ENCODE data around the gene CADPS. TPM values are rescaled to one million over a fixed set of nuclear protein-coding genes. Genes with fewer than 3 reads are reported as not detected.

CADPS gene
- polyA plus RNA-seq, 1 of the 3 experiments (the other 2 are of a cell fraction) = 5.8 TPM

DNA sequence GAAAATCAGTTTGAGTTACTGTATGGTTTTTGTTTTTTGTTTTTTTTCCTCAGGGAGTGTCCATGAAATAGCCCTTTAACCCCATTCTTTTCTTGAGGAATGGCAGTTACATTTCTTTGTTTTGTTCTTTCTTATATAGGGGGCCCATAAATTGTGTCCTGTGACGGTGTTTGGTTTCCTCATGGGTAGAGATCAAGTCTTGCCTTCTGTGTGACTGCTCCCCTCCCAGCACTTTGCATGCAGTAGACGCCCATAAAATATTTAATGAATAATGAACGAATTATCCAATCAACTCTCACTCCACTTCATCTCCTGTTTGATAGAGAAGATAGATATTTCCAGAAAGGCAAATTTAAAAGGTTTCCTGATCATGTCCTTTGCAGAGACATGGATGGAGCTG is 78.1 kb downstream of the CADPS start:
- ChIA-PET CTCF (no interaction called here), POLR2A (no interaction called here)
- Histone ChIP-seq H3K27ac (ENCODE audit: low read depth in 2 of 2, low read length in 1 of 2) (no peak overlapping the region), H3K79me2 (ENCODE audit: insufficient read depth) (no peaks in the 10 kb centered on the region), H3K4me3 (ENCODE audit: low read depth in 2 of 2, low read length in 1 of 2) (no peak overlapping the region), H3K27me3 (ENCODE audit: insufficient read depth) (no peaks in the 10 kb centered on the region), H4K20me1 (ENCODE audit: insufficient read depth) (no peaks in the 10 kb centered on the region), H3K9ac (no peak overlapping the region), H3K4me1 (ENCODE audit: control insufficient read depth in 1 of 2, insufficient read depth in 2 of 2, low read depth in 1 of 2, low read length in 1 of 2) (no peaks in the 10 kb centered on the region), H2AFZ (ENCODE audit: low read depth) (no peak overlapping the region), H3K36me3 (replicated peaks in 1 of 2; ENCODE audit: control insufficient read depth in 1 of 2, insufficient read depth in 2 of 2, low read length in 1 of 2) (no peaks in the 10 kb centered on the region), H3K4me2 (no peak overlapping the region), H3K9me2 (no peaks in the 10 kb centered on the region), H3K9me3 (no peaks in the 10 kb centered on the region), H3F3A (replicated peaks; ENCODE audit: insufficient read depth) (peaks cover 4% of the 10 kb centered on the region)
- TF ChIP-seq SMC3 (IDR thresholded peaks at IDR 0.05; ENCODE audit: low read depth, low read length) (no peak), YY1 (IDR thresholded peaks at IDR 0.05; ENCODE audit: low read depth) (no peak), EZH2phosphoT487 (IDR thresholded peaks at IDR 0.05; ENCODE audit: borderline replicate concordance, low read depth) (no peak), SIN3A (IDR thresholded peaks at IDR 0.05; ENCODE audit: borderline replicate concordance, low read depth, low read length) (no peak), EP300 (IDR thresholded peaks at IDR 0.05; ENCODE audit: borderline replicate concordance in 1 of 2, low read depth in 1 of 2, low read length in 1 of 2) (no peak), FOXJ3 (CRISPR knock-in tag; IDR thresholded peaks at IDR 0.05) (no peak), MEF2A (IDR thresholded peaks at IDR 0.05; ENCODE audit: borderline replicate concordance, low read depth) (no peak), TCF12 (IDR thresholded peaks at IDR 0.05) (no peak), RCOR1 (IDR thresholded peaks at IDR 0.05; ENCODE audit: low read length) (no peak)
- TF ChIP-seq, protein P1, sequence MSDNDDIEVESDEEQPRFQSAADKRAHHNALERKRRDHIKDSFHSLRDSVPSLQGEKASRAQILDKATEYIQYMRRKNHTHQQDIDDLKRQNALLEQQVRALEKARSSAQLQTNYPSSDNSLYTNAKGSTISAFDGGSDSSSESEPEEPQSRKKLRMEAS (IDR thresholded peaks at IDR 0.05; ENCODE audit: low read depth) = no peak
- no peak for DNase-seq
- WGBS (ENCODE audit: low lambda C conversion rate) = 35% methylated on average over 3 of the region's 3 CpGs

DNA sequence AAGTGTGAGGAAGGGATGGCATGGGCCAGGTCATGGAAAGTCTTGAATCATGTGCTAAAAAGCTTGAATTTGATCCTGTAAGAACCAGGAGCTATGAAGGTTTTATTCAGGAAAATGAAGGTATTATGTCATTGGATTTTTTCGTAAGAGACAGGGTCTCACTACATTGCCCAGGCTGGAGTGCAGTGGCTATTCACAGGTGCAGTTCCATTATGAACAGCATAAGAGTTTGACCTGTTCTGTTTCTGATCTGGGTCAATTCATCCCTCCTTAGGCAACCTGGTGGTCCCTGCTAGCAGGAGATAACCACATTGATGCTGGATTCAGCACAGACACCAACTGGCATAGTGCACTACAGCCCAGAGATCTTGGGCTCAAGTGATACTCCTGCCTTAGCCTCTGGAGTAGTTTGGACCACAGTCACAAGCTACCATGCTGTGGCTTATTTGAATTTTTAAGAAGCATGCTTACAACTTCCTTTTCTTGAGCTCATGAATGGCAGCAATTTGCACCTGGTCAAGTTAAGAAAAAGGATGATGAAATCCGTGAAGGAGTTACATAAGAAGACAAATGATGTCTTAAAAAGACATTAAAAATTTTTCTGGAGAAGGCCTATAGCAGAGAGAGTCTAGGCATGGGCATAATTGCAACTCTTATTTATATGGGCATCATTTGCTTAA is 79.1 kb downstream of the CADPS start:
- Histone ChIP-seq H3K4me1 (ENCODE audit: control insufficient read depth in 1 of 2, insufficient read depth in 2 of 2, low read depth in 1 of 2, low read length in 1 of 2) (no peaks in the 10 kb centered on the region), H3K4me2 (no peak overlapping the region), H3K27ac (ENCODE audit: low read depth in 2 of 2, low read length in 1 of 2) (no peak overlapping the region), H3K9me3 (no peaks in the 10 kb centered on the region), H4K20me1 (ENCODE audit: insufficient read depth) (no peaks in the 10 kb centered on the region), H2AFZ (ENCODE audit: low read depth) (no peak overlapping the region), H3K36me3 (replicated peaks in 1 of 2; ENCODE audit: control insufficient read depth in 1 of 2, insufficient read depth in 2 of 2, low read length in 1 of 2) (no peaks in the 10 kb centered on the region), H3F3A (replicated peaks; ENCODE audit: insufficient read depth) (peaks cover 4% of the 10 kb centered on the region), H3K9ac (no peak overlapping the region), H3K4me3 (ENCODE audit: low read depth in 2 of 2, low read length in 1 of 2) (no peak overlapping the region), H3K79me2 (ENCODE audit: insufficient read depth) (no peaks in the 10 kb centered on the region), H3K9me2 (no peaks in the 10 kb centered on the region), H3K27me3 (ENCODE audit: insufficient read depth) (no peaks in the 10 kb centered on the region)
- ChIA-PET POLR2A (interaction anchor here (0.6 kb wide), 1 partner anchor 161 kb away, joined by 3 read pairs; no protein-coding TSS in a partner anchor), CTCF (no interaction called here)
- WGBS (ENCODE audit: low lambda C conversion rate) = 64% methylated on average over 2 of the region's 2 CpGs
- TF ChIP-seq NRF1 (IDR thresholded peaks at IDR 0.05; ENCODE audit: low read depth, low read length) = no peak
- no peak for TF ChIP-seq SIN3A (IDR thresholded peaks at IDR 0.05; ENCODE audit: borderline replicate concordance, low read depth, low read length)
- no peak for TF ChIP-seq FOXJ3 (CRISPR knock-in tag; IDR thresholded peaks at IDR 0.05)
- TF ChIP-seq MEF2A (IDR thresholded peaks at IDR 0.05; ENCODE audit: borderline replicate concordance, low read depth) = no peak
- TF ChIP-seq EZH2phosphoT487 (IDR thresholded peaks at IDR 0.05; ENCODE audit: borderline replicate concordance, low read depth) = no peak
- TF ChIP-seq, protein P2, sequence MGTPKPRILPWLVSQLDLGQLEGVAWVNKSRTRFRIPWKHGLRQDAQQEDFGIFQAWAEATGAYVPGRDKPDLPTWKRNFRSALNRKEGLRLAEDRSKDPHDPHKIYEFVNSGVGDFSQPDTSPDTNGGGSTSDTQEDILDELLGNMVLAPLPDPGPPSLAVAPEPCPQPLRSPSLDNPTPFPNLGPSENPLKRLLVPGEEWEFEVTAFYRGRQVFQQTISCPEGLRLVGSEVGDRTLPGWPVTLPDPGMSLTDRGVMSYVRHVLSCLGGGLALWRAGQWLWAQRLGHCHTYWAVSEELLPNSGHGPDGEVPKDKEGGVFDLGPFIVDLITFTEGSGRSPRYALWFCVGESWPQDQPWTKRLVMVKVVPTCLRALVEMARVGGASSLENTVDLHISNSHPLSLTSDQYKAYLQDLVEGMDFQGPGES (IDR thresholded peaks at IDR 0.05; ENCODE audit: low read depth, low read length) = no peak
- no peak for TF ChIP-seq FOXM1 (IDR thresholded peaks at IDR 0.05; ENCODE audit: low read depth)
- no peak for TF ChIP-seq TEAD4 (IDR thresholded peaks at IDR 0.05; ENCODE audit: borderline replicate concordance, insufficient read depth)
- TF ChIP-seq RFX5 (IDR thresholded peaks at IDR 0.05; ENCODE audit: low read length) = no peak
- no peak for TF ChIP-seq FOSL2 (IDR thresholded peaks at IDR 0.05; ENCODE audit: borderline replicate concordance, low read depth)
- no peak for TF ChIP-seq JUND (IDR thresholded peaks at IDR 0.05)
- no peak for TF ChIP-seq POLR2AphosphoS5 (IDR thresholded peaks at IDR 0.05; ENCODE audit: low read depth, low read length)
- TF ChIP-seq SMC3 (IDR thresholded peaks at IDR 0.05; ENCODE audit: low read depth, low read length) = no peak
- TF ChIP-seq TAF1 (IDR thresholded peaks at IDR 0.05; ENCODE audit: borderline replicate concordance, low read depth, low read length) = no peak
- DNase-seq = no peak

Data from SK-N-SH (cell line).